ENCODE results near the gene ATP7B.

Gene ATP7B

GRCh38 chr13:51970349-51970748 lies 40.9 kb downstream of the ATP7B start:
- Histone ChIP-seq H3K4me1 (no peaks in the 10 kb centered on the region), H3K4me3 (no peak overlapping the region), H3K36me3 (peaks cover 5 to 6% (median 6%) of the 10 kb centered on the region in 3 donors), H3K27ac (no peak overlapping the region), H3K27me3 (no peaks in the 10 kb centered on the region), H3K9me3 (no peaks in the 10 kb centered on the region)
- TF ChIP-seq CTCF (IDR thresholded peaks at IDR 0.05) = no peak
- no peak for DNase-seq
- intact Hi-C loops (cut with DNase I; ENCODE audit: low total_unique reads) = no loop called here

- no peaks in the 10 kb centered on the region for H3K27me3 ChIP-seq
- H3K4me1 ChIP-seq = no peaks in the 10 kb centered on the region
- no peak overlapping the region for H3K4me3 ChIP-seq
- H3K27ac ChIP-seq = no peak overlapping the region
- TF ChIP-seq CTCF (IDR thresholded peaks at IDR 0.05) = no peak
- DNase-seq = no peak
- H3K9me3 ChIP-seq = no peaks in the 10 kb centered on the region
- intact Hi-C loops (cut with DNase I; ENCODE audit: low total_unique reads) = no loop called here
- peaks cover 5 to 6% (median 6%) of the 10 kb centered on the region in 3 donors for H3K36me3 ChIP-seq
These were observed 43.5 kb downstream of the ATP7B start for GRCh38 chr13:51967482-51968446.

GRCh38 chr13:51966186-51966585 lies 45.1 kb downstream of the ATP7B start:
- no peak for DNase-seq
- intact Hi-C loops (cut with DNase I; ENCODE audit: low total_unique reads) = no loop called here
- TF ChIP-seq CTCF (IDR thresholded peaks at IDR 0.05) = no peak

GRCh38 chr13:51961493-51962403 lies 49.5 kb downstream of the ATP7B start:
- intact Hi-C loops (cut with DNase I; ENCODE audit: low total_unique reads) = no loop called here
- DNase-seq = no peak
- H3K4me1 ChIP-seq = no peaks in the 10 kb centered on the region
- H3K9me3 ChIP-seq = no peaks in the 10 kb centered on the region
- H3K27ac ChIP-seq = no peak overlapping the region
- H3K27me3 ChIP-seq = no peaks in the 10 kb centered on the region
- H3K4me3 ChIP-seq = no peak overlapping the region
- TF ChIP-seq CTCF (IDR thresholded peaks at IDR 0.05) = no peak
- H3K36me3 ChIP-seq = peaks cover 0 to 16% (median 0%) of the 10 kb centered on the region in 3 donors

More at GRCh38 chr13:51966186-51966585, 45.1 kb downstream of the ATP7B start:
- Histone ChIP-seq H3K4me1 (no peaks in the 10 kb centered on the region), H3K27me3 (no peaks in the 10 kb centered on the region), H3K27ac (no peak overlapping the region), H3K9me3 (no peaks in the 10 kb centered on the region), H3K4me3 (no peak overlapping the region), H3K36me3 (peaks cover 5 to 14% (median 6%) of the 10 kb centered on the region in 3 donors)

- H3K27ac ChIP-seq = no peak overlapping the region
- H3K36me3 ChIP-seq = peaks cover 0 to 16% (median 0%) of the 10 kb centered on the region in 3 donors
- no peaks in the 10 kb centered on the region for H3K9me3 ChIP-seq
- no peaks in the 10 kb centered on the region for H3K4me1 ChIP-seq
- intact Hi-C loops (cut with DNase I; ENCODE audit: low total_unique reads) = no loop called here
- no peak for DNase-seq
- H3K4me3 ChIP-seq = no peak overlapping the region
- H3K27me3 ChIP-seq = no peaks in the 10 kb centered on the region
- no peak for TF ChIP-seq CTCF (IDR thresholded peaks at IDR 0.05)
These were observed 50.5 kb downstream of the ATP7B start for GRCh38 chr13:51960766-51961165.

Data from tibial artery (tissue), 4 donors.